Neural progenitor cell (in vitro differentiated cells): ENCODE data around the gene CENPC.

ENCODE experiments used
- EZH2 ChIP-seq: fragments of 200-600 bp; sonication (generic); IDR thresholded peaks from 2 replicates; pipeline ENCODE4 v1.6.1; 2017; ENCODE audit warnings: antibody characterized with exemption, mild to moderate bottlenecking, moderate library complexity
- EZH2phosphoT487 ChIP-seq: fragments of 200-600 bp; sonication (generic); IDR thresholded peaks from 2 replicates; pipeline ENCODE4 v1.6.1; 2017; ENCODE audit warnings: antibody characterized with exemption
- TF ChIP-seq, protein P1 (sequence below): fragments of 200-600 bp; sonication (generic); IDR thresholded peaks from 2 replicates; pipeline ENCODE4 v1.5.1; 2017; ENCODE audit warnings: antibody characterized with exemption, mild to moderate bottlenecking

DNA sequence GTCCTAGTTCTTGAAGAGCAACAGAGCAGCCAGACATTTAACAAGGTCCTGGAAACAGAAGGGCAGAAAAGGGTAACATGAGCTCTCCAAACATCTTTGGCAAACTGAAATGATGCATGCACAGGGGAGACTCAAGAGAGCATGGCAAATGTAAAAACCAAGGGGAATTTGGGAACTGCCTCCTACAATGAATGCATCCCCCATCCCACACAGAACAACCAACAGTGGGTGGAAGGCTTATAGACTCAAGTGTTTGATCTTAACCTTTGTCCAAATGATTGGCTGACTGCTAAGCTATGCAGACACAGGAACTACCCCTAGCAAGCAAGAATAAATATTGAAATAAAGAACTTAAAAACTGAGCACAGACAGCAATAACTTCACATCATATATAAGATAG lies 74.4 kb downstream of the CENPC start:
- TF ChIP-seq, protein P1, sequence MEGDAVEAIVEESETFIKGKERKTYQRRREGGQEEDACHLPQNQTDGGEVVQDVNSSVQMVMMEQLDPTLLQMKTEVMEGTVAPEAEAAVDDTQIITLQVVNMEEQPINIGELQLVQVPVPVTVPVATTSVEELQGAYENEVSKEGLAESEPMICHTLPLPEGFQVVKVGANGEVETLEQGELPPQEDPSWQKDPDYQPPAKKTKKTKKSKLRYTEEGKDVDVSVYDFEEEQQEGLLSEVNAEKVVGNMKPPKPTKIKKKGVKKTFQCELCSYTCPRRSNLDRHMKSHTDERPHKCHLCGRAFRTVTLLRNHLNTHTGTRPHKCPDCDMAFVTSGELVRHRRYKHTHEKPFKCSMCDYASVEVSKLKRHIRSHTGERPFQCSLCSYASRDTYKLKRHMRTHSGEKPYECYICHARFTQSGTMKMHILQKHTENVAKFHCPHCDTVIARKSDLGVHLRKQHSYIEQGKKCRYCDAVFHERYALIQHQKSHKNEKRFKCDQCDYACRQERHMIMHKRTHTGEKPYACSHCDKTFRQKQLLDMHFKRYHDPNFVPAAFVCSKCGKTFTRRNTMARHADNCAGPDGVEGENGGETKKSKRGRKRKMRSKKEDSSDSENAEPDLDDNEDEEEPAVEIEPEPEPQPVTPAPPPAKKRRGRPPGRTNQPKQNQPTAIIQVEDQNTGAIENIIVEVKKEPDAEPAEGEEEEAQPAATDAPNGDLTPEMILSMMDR: no peak
- no peak for TF ChIP-seq EZH2phosphoT487
- TF ChIP-seq EZH2: no peak
